ENCODE results near the gene PDE4D. TPM values are rescaled to one million over a fixed set of nuclear protein-coding genes. Genes with fewer than 3 reads are reported as not detected.
"Not testable (repeated sequence)": the region's sequence is repeated elsewhere in the genome, so short reads cannot be mapped to it uniquely, and the experiment has no call there.

The PDE4D gene
- total and polyA plus RNA-seq, 11 donors: 5.2 to 68.3 (median 42.1) TPM

DNA sequence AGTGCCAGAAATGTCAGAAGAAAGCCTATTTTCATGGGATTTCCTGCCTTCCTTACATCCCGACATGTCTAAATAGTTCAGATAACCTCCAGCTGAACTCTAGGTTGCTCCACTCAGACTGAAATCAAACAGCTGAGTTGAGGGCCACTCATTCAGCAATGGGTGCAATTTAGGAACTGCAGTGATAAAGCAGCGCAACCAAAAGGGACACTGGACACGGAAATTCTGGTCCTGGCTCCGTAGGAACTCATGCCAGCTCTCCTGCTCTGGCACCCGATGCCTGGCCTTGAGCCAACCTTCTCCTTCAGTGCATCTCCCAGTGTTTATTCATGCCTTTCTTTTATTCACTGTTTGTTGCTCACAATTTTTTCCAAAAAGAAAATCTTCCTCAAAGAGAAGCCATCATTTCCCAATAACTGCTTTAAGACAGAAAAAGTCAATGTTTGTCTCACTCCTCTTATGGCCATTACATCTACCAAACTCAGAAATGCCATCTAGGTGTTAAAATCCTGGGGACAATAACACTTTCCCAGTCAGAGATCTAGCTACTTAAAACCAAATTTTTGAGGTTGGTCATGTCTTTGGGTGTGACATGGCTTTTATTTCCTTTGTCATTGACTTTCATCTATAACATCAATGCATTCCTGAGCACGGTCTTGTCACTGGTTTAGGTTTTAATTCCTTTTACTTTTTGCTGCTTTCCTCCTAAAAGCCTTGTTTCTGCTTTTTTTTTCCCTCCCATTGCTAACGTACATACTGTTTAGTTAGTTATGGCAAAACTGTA lies 126.9 kb downstream of the PDE4D start:
- DNase-seq (peak in 2 of 5 donors; percentile 11 to 22), ATAC-seq (no peak)
- H3K9me3 ChIP-seq: no peaks in the 10 kb centered on the region
- peak overlapping the region in 9 of 12 donors; percentile 2 to 67 (median 15) for H3K4me3 ChIP-seq
- WGBS, 4 donors: 28 to 37% (median 31%) methylated on average over 7 of the region's 7 CpGs
- peaks cover 0 to 38% (median 6%) of the 10 kb centered on the region in 9 donors for H3K27me3 ChIP-seq
- no peaks in the 10 kb centered on the region for H3K36me3 ChIP-seq
- peaks cover 0 to 25% (median 8%) of the 10 kb centered on the region in 12 donors for H3K4me1 ChIP-seq
- H3K27ac ChIP-seq: peak overlapping the region in 2 of 12 donors; percentile 40 to 82
- intact Hi-C loops (cut with DNase I): no loop called here
- no peak for TF ChIP-seq POLR2A (IDR thresholded peaks at IDR 0.05)
- TF ChIP-seq, protein P1, sequence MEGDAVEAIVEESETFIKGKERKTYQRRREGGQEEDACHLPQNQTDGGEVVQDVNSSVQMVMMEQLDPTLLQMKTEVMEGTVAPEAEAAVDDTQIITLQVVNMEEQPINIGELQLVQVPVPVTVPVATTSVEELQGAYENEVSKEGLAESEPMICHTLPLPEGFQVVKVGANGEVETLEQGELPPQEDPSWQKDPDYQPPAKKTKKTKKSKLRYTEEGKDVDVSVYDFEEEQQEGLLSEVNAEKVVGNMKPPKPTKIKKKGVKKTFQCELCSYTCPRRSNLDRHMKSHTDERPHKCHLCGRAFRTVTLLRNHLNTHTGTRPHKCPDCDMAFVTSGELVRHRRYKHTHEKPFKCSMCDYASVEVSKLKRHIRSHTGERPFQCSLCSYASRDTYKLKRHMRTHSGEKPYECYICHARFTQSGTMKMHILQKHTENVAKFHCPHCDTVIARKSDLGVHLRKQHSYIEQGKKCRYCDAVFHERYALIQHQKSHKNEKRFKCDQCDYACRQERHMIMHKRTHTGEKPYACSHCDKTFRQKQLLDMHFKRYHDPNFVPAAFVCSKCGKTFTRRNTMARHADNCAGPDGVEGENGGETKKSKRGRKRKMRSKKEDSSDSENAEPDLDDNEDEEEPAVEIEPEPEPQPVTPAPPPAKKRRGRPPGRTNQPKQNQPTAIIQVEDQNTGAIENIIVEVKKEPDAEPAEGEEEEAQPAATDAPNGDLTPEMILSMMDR (IDR thresholded peaks at IDR 0.05): no peak

DNA sequence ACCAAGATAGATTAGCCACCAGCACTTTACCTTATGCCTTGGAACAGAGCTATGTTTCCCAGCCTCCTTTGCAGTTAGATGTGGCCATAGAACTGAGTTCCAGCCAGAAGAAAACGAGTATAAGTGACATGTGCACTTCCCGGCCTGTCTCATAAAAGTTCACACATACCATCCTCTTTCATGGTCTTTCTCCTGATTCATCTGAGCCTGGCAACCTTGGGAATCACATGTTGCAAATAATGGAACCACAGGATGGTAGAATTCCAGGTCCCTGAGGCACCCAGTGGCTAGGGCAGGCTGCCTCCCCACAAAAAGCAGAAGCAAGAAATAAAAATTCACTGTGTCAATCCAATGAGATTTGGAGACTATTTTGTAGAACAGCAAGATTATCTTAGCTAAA lies 128.1 kb downstream of the PDE4D start:
- H3K27me3 ChIP-seq: peaks cover 0 to 32% (median 6%) of the 10 kb centered on the region in 9 donors
- peaks cover 0 to 25% (median 8%) of the 10 kb centered on the region in 12 donors for H3K4me1 ChIP-seq
- H3K4me3 ChIP-seq: no peak overlapping the region
- intact Hi-C loops (cut with DNase I): no loop called here
- ATAC-seq (no peak), DNase-seq (no peak)
- TF ChIP-seq POLR2A (IDR thresholded peaks at IDR 0.05): no peak
- TF ChIP-seq, protein P1 (IDR thresholded peaks at IDR 0.05): no peak
- H3K36me3 ChIP-seq: no peaks in the 10 kb centered on the region
- H3K9me3 ChIP-seq: no peaks in the 10 kb centered on the region
- no peak overlapping the region for H3K27ac ChIP-seq
- 85 to 89% (median 87%) methylated on average over 2 of the region's 2 CpGs for WGBS, 4 donors

DNA sequence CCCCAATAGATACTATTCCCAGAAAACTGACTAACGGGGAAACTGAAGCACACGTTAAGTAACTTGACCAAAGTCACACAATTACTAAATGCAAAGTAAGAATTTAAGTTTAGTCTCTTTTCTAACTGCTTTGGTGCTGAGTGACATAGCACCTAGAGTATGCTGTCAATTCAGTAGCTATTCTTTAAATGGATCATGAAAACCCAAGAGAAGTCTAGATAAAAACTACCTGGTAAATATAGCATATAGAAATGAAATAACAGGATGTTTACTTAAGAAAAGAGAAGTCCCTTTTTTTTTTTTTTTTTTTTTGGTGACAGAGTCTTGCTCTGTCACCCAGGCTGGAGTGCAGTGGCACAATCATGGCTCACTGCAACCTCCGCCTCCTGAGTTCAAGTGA lies 129.2 kb downstream of the PDE4D start:
- intact Hi-C loops (cut with DNase I): no loop called here
- ATAC-seq (no peak), DNase-seq (no peak)
- Histone ChIP-seq H3K4me3 (no peak overlapping the region), H3K4me1 (peaks cover 0 to 25% (median 8%) of the 10 kb centered on the region in 12 donors), H3K27ac (no peak overlapping the region), H3K36me3 (no peaks in the 10 kb centered on the region), H3K27me3 (peaks cover 0 to 28% (median 6%) of the 10 kb centered on the region in 9 donors), H3K9me3 (no peaks in the 10 kb centered on the region)
- no peak for TF ChIP-seq POLR2A (IDR thresholded peaks at IDR 0.05)
- TF ChIP-seq, protein P1 (IDR thresholded peaks at IDR 0.05): no peak
- 93 to 98% (median 97%) methylated on average over 3 of the region's 3 CpGs for WGBS, 4 donors

DNA sequence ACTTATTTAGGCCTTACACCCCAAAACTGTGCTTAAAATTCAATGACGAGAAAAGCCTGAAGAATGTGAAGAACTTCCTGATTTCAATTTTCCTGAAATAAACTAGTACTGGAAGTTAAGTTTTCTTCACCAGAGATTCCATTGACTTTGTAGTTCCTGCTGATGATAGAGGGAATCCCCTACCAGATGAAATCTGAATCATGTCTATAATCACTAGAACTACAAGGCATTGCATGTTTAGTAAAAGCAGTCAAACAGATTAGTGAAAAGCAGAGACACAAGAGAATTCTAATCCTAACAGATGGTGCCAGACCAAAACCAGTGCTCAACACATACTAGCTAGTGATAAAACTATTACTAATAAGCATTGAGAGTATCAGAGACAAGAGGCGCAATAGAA lies 130.0 kb downstream of the PDE4D start:
- ATAC-seq: no peak
- H3K4me1 ChIP-seq: peaks cover 0 to 18% (median 4%) of the 10 kb centered on the region in 12 donors
- H3K9me3 ChIP-seq: no peaks in the 10 kb centered on the region
- 78 to 85% (median 82%) methylated on average over 2 of the region's 2 CpGs for WGBS, 4 donors
- DNase-seq: no peak
- H3K4me3 ChIP-seq: no peak overlapping the region
- intact Hi-C loops (cut with DNase I): no loop called here
- H3K36me3 ChIP-seq: no peaks in the 10 kb centered on the region
- peaks cover 0 to 23% (median 6%) of the 10 kb centered on the region in 9 donors for H3K27me3 ChIP-seq
- peak overlapping the region in 1 of 12 donors; percentile 45 for H3K27ac ChIP-seq
- TF ChIP-seq POLR2A (IDR thresholded peaks at IDR 0.05): no peak
- TF ChIP-seq, protein P1 (IDR thresholded peaks at IDR 0.05): no peak

DNA sequence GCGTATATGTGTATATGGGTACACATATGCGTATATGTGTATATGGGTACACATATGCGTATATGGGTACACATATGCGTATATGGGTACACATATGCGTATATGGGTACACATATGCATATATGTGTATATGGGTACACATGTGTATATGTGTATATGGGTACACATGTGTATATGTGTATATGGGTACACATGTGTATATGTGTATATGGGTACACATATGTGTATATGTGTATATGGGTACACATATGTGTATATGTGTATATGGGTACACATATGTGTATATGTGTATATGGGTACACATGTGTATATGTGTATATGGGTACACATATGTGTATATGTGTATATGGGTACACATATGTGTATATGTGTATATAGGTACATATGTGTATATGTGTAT lies 131.3 kb downstream of the PDE4D start:
- intact Hi-C loops (cut with DNase I); H3K27ac ChIP-seq; H3K36me3 ChIP-seq; DNase-seq; H3K4me3 ChIP-seq; H3K9me3 ChIP-seq; ATAC-seq: not testable (repeated sequence)
- WGBS, 4 donors: 91 to 97% (median 96%) methylated on average over 5 of the region's 5 CpGs
- Histone ChIP-seq H3K4me1 (peaks cover 0 to 13% (median 0%) of the 10 kb centered on the region in 12 donors), H3K27me3 (peaks cover 0 to 12% (median 0%) of the 10 kb centered on the region in 9 donors)

Data from heart left ventricle (tissue), 16 donors.